OCI-LY7 (cell line): ENCODE measurements around the gene CDC20B.
"Not testable (repeated sequence)": the region's sequence is repeated elsewhere in the genome, so short reads cannot be mapped to it uniquely, and the experiment has no call there.

Experiments
- CTCF ChIP-seq: fragments of 200-600 bp; sonication (generic); conservative IDR thresholded peaks from 2 replicates; pipeline ENCODE4 v1.5.1; 2014; ENCODE audit warnings: mild to moderate bottlenecking, antibody characterized with exemption, low read length, moderate library complexity, mixed read lengths
- EZH2phosphoT487 ChIP-seq: fragments of 200-600 bp; sonication (generic); IDR thresholded peaks from 2 replicates; pipeline ENCODE4 v1.6.1; 2018; ENCODE audit warnings: low read depth, borderline replicate concordance, mild to moderate bottlenecking, mixed run types, antibody characterized with exemption, low read length, moderate library complexity, mixed read lengths

DNA sequence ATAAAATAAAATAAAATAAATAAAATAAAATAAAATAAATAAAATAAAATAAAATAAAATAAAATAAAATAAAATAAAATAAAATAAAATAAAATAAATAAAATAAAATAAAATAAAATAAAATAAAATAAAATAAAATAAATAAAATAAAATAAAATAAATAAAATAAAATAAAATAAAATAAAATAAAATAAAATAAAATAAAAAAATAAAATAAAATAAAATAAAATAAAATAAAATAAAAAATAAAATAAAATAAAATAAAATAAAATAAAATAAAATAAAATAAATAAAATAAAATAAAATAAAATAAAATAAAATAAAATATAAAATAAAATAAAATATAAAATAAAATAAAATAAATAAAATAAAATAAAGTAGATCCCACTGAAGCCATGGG, 67.0 kb downstream of the CDC20B start:
- not testable (repeated sequence) for TF ChIP-seq CTCF, EZH2phosphoT487
